Measurements from ENCODE around the gene E2F4. TPM values are rescaled to one million over a fixed set of nuclear protein-coding genes. Genes with fewer than 3 reads are reported as not detected.

The E2F4 gene
- total RNA-seq, 2 donors from 2014 or later: 71.8 to 72.8 TPM

DNA sequence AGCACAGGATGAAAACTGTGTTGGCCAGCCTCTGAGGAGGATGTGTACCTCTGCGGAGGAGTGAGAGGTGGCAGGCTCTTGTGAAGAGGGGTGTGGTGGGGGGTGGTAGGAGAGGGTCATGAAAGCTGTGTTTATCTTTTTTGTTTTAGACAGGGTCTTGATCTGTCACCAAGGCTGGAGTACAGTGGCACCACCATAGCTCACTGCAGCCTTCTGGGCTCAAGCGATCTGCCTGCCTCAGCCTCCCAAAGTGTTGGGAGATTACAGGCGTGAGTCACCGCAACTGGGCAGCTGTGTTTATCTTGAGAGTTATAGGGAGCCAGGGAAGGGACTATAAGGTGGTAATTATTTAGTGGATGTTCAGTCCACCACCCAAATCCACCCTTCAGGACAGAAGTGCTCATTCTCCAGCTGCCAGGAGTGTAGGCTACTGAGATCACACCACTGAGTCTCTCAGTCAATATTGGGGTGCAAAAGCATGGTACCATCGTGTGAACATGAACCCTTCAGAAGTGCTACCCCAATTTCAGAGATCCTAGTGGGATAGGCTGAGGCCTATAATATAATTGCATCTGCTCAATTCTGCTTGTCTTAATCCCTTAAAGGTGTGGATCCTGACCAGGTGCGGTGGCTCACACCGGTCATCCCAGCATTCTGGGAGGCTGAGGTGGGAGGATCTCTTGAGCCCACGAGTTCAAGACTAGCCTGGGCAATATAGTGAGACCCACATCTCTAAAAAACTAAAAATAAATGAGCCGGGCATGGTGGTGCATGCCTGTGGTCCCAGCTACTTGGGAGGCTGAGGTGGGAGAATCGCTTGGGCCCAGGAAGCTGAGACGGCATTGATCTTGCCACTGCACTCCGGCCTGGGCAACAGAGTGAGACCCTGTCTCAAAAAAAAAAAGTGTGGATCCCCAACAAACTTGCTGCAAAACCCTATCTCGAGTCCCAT, 1.2 kb upstream of the E2F4 start:
- DNase-seq: no peak
- TF ChIP-seq, protein P1, sequence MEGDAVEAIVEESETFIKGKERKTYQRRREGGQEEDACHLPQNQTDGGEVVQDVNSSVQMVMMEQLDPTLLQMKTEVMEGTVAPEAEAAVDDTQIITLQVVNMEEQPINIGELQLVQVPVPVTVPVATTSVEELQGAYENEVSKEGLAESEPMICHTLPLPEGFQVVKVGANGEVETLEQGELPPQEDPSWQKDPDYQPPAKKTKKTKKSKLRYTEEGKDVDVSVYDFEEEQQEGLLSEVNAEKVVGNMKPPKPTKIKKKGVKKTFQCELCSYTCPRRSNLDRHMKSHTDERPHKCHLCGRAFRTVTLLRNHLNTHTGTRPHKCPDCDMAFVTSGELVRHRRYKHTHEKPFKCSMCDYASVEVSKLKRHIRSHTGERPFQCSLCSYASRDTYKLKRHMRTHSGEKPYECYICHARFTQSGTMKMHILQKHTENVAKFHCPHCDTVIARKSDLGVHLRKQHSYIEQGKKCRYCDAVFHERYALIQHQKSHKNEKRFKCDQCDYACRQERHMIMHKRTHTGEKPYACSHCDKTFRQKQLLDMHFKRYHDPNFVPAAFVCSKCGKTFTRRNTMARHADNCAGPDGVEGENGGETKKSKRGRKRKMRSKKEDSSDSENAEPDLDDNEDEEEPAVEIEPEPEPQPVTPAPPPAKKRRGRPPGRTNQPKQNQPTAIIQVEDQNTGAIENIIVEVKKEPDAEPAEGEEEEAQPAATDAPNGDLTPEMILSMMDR (conservative IDR thresholded peaks at IDR 0.05): no peak
- Mint-ChIP-seq H3K27ac (no peak overlapping the region), H3K4me3 (no peak overlapping the region), H3K9me3 (no peaks in the 10 kb centered on the region), H3K27me3 (ENCODE audit: insufficient read depth) (peaks cover 6% of the 10 kb centered on the region), H3K36me3 (ENCODE audit: low read depth) (peaks cover 27% of the 10 kb centered on the region), H3K4me1 (peaks cover 13% of the 10 kb centered on the region)
- H3K9ac ChIP-seq (ENCODE audit: extremely low read depth, low read length, poor library complexity, severe bottlenecking): no peak overlapping the region
- H3K4me3 ChIP-seq (ENCODE audit: low read length): no peak overlapping the region
- no peak overlapping the region for H3K27ac ChIP-seq (ENCODE audit: low read depth, low read length)
- peaks cover 12% of the 10 kb centered on the region for H3K4me1 ChIP-seq (ENCODE audit: control insufficient read depth, insufficient read depth, low read length)
- H3K9me3 ChIP-seq (ENCODE audit: control insufficient read depth, low read length): no peaks in the 10 kb centered on the region
- WGBS, 2 experiments (ENCODE audit: insufficient coverage in 1 of 2, insufficient read length in 1 of 2): 93 to 95% methylated on average over 8 to 13 of the region's 13 CpGs
- peaks cover 27% of the 10 kb centered on the region for H3K36me3 ChIP-seq (ENCODE audit: control insufficient read depth, insufficient read depth, low read length)
- peaks cover 4% of the 10 kb centered on the region for H3K27me3 ChIP-seq (ENCODE audit: control insufficient read depth, insufficient read depth, low read length, poor library complexity, severe bottlenecking)

DNA sequence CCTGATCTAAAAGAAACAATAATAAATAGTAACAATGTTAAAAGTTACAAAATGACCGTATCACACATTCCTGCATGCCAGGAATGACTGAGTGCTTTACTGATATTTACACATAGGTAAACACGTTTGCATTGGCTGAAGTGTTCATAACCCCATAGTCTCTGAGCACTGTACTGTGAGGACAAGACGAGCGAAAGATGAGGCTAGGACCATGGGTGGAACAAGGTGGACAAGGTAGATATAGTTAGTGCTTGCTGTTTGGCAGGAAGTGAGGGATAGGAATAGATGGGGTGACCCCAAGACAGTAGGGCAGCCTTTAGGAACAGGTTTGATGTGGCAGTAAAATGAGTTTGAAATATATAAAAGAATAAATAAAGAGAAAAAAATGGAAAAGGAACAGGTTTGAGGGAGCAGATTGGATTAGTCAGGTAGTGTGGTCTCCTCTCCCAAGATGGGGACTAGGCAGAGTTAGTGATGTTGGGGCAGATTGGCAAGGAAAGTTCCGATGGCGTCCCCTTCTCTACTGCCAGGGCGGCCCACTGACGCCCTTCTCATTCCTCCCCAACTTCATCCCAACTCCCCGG, 452 bp upstream of the E2F4 start:
- WGBS, 2 experiments (ENCODE audit: insufficient coverage in 1 of 2, insufficient read length in 1 of 2): 42 to 43% methylated on average over 9 of the region's 9 CpGs
- Histone ChIP-seq H3K27me3 (ENCODE audit: control insufficient read depth, insufficient read depth, low read length, poor library complexity, severe bottlenecking) (no peaks in the 10 kb centered on the region), H3K36me3 (ENCODE audit: control insufficient read depth, insufficient read depth, low read length) (peaks cover 35% of the 10 kb centered on the region), H3K4me1 (ENCODE audit: control insufficient read depth, insufficient read depth, low read length) (peaks cover 9% of the 10 kb centered on the region), H3K9ac (ENCODE audit: extremely low read depth, low read length, poor library complexity, severe bottlenecking) (no peak overlapping the region), H3K4me3 (ENCODE audit: low read length) (peak overlapping the region; percentile 99), H3K9me3 (ENCODE audit: control insufficient read depth, low read length) (no peaks in the 10 kb centered on the region), H3K27ac (ENCODE audit: low read depth, low read length) (no peak overlapping the region)
- no peak for DNase-seq
- TF ChIP-seq, protein P1 (conservative IDR thresholded peaks at IDR 0.05): no peak
- H3K4me3 Mint-ChIP-seq: peak overlapping the region; percentile 80
- H3K4me1 Mint-ChIP-seq: peaks cover 11% of the 10 kb centered on the region
- H3K9me3 Mint-ChIP-seq: no peaks in the 10 kb centered on the region
- H3K27me3 Mint-ChIP-seq (ENCODE audit: insufficient read depth): peaks cover 2% of the 10 kb centered on the region
- H3K27ac Mint-ChIP-seq: no peak overlapping the region
- peaks cover 35% of the 10 kb centered on the region for H3K36me3 Mint-ChIP-seq (ENCODE audit: low read depth)

DNA sequence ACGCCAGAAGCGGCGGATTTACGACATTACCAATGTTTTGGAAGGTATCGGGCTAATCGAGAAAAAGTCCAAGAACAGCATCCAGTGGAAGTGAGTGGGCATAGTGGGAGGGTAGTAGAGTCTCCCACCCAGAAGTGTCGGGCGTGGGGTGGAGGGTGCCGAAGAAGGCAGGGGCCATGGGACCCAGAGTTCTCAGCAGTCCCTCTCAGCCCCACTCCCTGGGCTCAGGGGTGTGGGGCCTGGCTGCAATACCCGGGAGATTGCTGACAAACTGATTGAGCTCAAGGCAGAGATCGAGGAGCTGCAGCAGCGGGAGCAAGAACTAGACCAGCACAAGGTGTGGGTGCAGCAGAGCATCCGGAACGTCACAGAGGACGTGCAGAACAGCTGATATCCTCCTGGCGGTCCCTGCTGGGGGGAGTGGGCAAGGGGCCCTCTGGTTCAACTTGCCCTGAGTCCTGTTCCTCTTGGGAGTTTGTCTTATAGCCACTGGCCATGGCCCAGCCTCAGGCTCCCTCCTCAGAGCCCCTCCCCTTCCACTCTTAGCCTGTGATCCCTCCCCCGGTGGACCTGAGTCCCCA, 916 bp downstream of the E2F4 start:
- Mint-ChIP-seq H3K27me3 (ENCODE audit: insufficient read depth) (no peaks in the 10 kb centered on the region), H3K4me3 (peak overlapping the region; percentile 80), H3K9me3 (no peaks in the 10 kb centered on the region), H3K4me1 (peaks cover 5% of the 10 kb centered on the region), H3K36me3 (ENCODE audit: low read depth) (peaks cover 43% of the 10 kb centered on the region), H3K27ac (peak overlapping the region; percentile 85)
- peak overlapping the region; percentile 99 for H3K4me3 ChIP-seq (ENCODE audit: low read length)
- no peak for DNase-seq
- H3K36me3 ChIP-seq (ENCODE audit: control insufficient read depth, insufficient read depth, low read length): peaks cover 49% of the 10 kb centered on the region
- H3K27ac ChIP-seq (ENCODE audit: low read depth, low read length): no peak overlapping the region
- no peaks in the 10 kb centered on the region for H3K27me3 ChIP-seq (ENCODE audit: control insufficient read depth, insufficient read depth, low read length, poor library complexity, severe bottlenecking)
- H3K9me3 ChIP-seq (ENCODE audit: control insufficient read depth, low read length): no peaks in the 10 kb centered on the region
- TF ChIP-seq, protein P1 (conservative IDR thresholded peaks at IDR 0.05): no peak
- H3K9ac ChIP-seq (ENCODE audit: extremely low read depth, low read length, poor library complexity, severe bottlenecking): peak overlapping the region; percentile 72
- 43 to 49% methylated on average over 17 of the region's 17 CpGs for WGBS, 2 experiments (ENCODE audit: insufficient coverage in 1 of 2, insufficient read length in 1 of 2)
- peaks cover 7% of the 10 kb centered on the region for H3K4me1 ChIP-seq (ENCODE audit: control insufficient read depth, insufficient read depth, low read length)

Data from endodermal cell (in vitro differentiated cells).